NT2/D1 (cell line): Measurements from ENCODE around the gene TMF1.

Source experiments
- SUZ12 ChIP-seq: IDR thresholded peaks from 2 replicates; pipeline ENCODE4 v1.6.1; 2011; ENCODE audit not compliant: insufficient read length, insufficient read depth; ENCODE audit errors: extremely low read depth
- YY1 ChIP-seq: IDR thresholded peaks from 2 replicates; pipeline ENCODE4 v1.6.1; 2011; ENCODE audit not compliant: insufficient read length, insufficient read depth
- ZNF274 ChIP-seq: IDR thresholded peaks from 2 replicates; pipeline ENCODE4 v1.6.1; 2011; ENCODE audit warnings: mild to moderate bottlenecking, low read depth, low read length

DNA sequence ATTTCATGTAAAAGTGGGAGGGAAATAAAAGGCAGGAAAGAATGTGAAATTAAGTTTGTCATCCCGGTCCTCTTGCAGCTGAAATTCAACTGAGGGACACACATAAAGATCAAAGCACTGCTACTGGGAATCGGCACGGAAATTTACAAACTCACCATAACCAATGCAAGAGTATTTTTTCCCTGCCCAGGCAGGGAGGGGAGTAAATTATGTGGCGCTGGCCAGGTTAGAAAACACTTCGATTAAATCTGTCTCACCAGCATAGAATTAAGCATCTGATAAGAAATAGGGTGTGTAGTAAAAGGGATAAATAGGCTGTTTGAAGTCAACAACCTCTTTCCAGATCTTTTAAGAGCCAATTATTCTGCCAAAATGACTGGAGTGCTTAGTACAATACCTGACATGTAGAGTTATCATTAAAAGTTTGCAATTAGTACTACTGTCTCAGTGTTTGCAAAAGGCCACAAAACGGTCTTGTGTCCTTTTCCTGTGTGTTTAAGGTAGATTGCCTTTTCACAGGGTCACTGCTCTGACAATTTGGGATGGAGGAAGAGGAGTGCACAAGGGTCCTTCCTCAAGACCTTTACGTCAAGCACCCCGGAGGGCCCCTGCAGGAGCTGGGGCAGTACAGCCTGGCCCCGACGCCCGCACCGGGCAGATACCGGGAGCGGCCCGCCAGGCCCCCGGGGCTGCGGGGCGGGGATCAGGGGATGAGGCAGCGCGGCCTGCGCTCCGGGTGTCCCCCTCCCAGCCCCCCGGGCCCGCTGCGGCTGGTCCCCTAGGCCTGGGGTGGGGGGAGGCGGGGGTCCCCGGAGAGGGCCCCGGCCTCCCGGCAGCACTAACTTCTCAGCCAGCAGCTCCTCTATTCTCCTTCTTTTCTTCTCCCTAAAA, 27.4 kb upstream of the TMF1 start:
- TF ChIP-seq YY1 (no peak), ZNF274 (no peak), SUZ12 (no peak)
